Measurements from ENCODE around the gene PDXK.

GRCh38 chr21:43786807-43787440 is 68.0 kb downstream of the PDXK start:
- TF ChIP-seq CTCF (IDR thresholded peaks at IDR 0.05) (no peak), POLR2A (IDR thresholded peaks at IDR 0.05) (no peak)

Data from body of pancreas (tissue), 4 donors.